GM19025 (cell line): ENCODE measurements around the gene FN3K.

Experiments
- ATAC-seq: cut with Tn5 transposase; IDR thresholded peaks from one replicate; pipeline ENCODE4 v1.9.1; 2021; ENCODE audit warnings: mild to moderate bottlenecking, low read depth, moderate library complexity; ENCODE audit not compliant: unreplicated experiment

The FN3K gene

GRCh38 chr17:82703036-82703745 lies 32.2 kb upstream of the FN3K start:
- ATAC-seq = no peak

GRCh38 chr17:82703935-82704865 lies 31.2 kb upstream of the FN3K start:
- ATAC-seq = no peak

GRCh38 chr17:82704886-82705285 lies 30.5 kb upstream of the FN3K start:
- ATAC-seq = no peak

- no peak for ATAC-seq
Observed at GRCh38 chr17:82705756-82706155, 29.7 kb upstream of the FN3K start.

GRCh38 chr17:82709024-82709675 lies 26.3 kb upstream of the FN3K start:
- no peak for ATAC-seq

- no peak for ATAC-seq
Observed at GRCh38 chr17:82709676-82710498, 25.5 kb upstream of the FN3K start.

GRCh38 chr17:82710499-82711232 lies 24.7 kb upstream of the FN3K start:
- no peak for ATAC-seq

GRCh38 chr17:82713071-82713723 lies 22.2 kb upstream of the FN3K start:
- ATAC-seq = no peak

- ATAC-seq = peak; percentile 76
Observed at GRCh38 chr17:82716203-82717010, 19.0 kb upstream of the FN3K start, which contains the start of gene FN3KRP. Gene FN3KRP, plus strand, starts transcription at chr17:82716706. Its CDS starts 50 bp downstream, at chr17:82716756.

- ATAC-seq = no peak
Observed at GRCh38 chr17:82718986-82719685, 16.3 kb upstream of the FN3K start.

- ATAC-seq = no peak
Observed at GRCh38 chr17:82720204-82720603, 15.2 kb upstream of the FN3K start.

- ATAC-seq = no peak
Observed at GRCh38 chr17:82722341-82723013, 12.9 kb upstream of the FN3K start.

GRCh38 chr17:82723169-82723807 lies 12.1 kb upstream of the FN3K start:
- no peak for ATAC-seq

- ATAC-seq = no peak
Observed at GRCh38 chr17:82726427-82726826, 9.0 kb upstream of the FN3K start.

- no peak for ATAC-seq
Observed at GRCh38 chr17:82729479-82730260, 5.7 kb upstream of the FN3K start.
